HG03469 (cell line): ENCODE results near the gene GPR180.
A peak's percentile ranks its signal among the peaks of the same experiment; 100 is the strongest.

Experiments used
- ATAC-seq: cut with Tn5 transposase; IDR thresholded peaks from one replicate; pipeline ENCODE4 v1.9.1; 2021; ENCODE audit warnings: mild to moderate bottlenecking, moderate library complexity, moderate number of reproducible peaks; ENCODE audit not compliant: unreplicated experiment

Gene GPR180

GRCh38 chr13:94601446-94602431 lies at the start of gene GPR180:
Gene GPR180 (plus strand): TSS chr13:94601857. CDS start chr13:94601928, 71 bp downstream.
- ATAC-seq = peak; percentile 99

GRCh38 chr13:94552095-94552494 lies 49.6 kb upstream of the GPR180 start:
- no peak for ATAC-seq

- ATAC-seq = no peak
These were observed 47.9 kb upstream of the GPR180 start for GRCh38 chr13:94553766-94554165.

- no peak for ATAC-seq
These were observed 45.6 kb upstream of the GPR180 start for GRCh38 chr13:94556041-94556440.

GRCh38 chr13:94556621-94557020 lies 45.0 kb upstream of the GPR180 start:
- no peak for ATAC-seq

GRCh38 chr13:94557684-94558235 lies 43.9 kb upstream of the GPR180 start:
- ATAC-seq = no peak

- ATAC-seq = no peak
These were observed 42.9 kb upstream of the GPR180 start for GRCh38 chr13:94558716-94559115.

- no peak for ATAC-seq
These were observed 42.3 kb upstream of the GPR180 start for GRCh38 chr13:94559222-94559795.

GRCh38 chr13:94560116-94560515 lies 41.5 kb upstream of the GPR180 start:
- ATAC-seq = no peak

GRCh38 chr13:94561126-94561525 lies 40.5 kb upstream of the GPR180 start:
- no peak for ATAC-seq

GRCh38 chr13:94567581-94567980 lies 34.1 kb upstream of the GPR180 start:
- ATAC-seq = no peak

- no peak for ATAC-seq
These were observed 33.2 kb upstream of the GPR180 start for GRCh38 chr13:94568443-94568842.

GRCh38 chr13:94569615-94570014 lies 32.0 kb upstream of the GPR180 start:
- ATAC-seq = no peak

GRCh38 chr13:94579063-94579462 lies 22.6 kb upstream of the GPR180 start:
- no peak for ATAC-seq

- ATAC-seq = no peak
These were observed 17.7 kb upstream of the GPR180 start for GRCh38 chr13:94583926-94584325.

- ATAC-seq = no peak
These were observed 16.0 kb upstream of the GPR180 start for GRCh38 chr13:94585543-94586101.

- no peak for ATAC-seq
These were observed 15.3 kb upstream of the GPR180 start for GRCh38 chr13:94586371-94586770.

GRCh38 chr13:94588541-94588940 lies 13.1 kb upstream of the GPR180 start:
- no peak for ATAC-seq

GRCh38 chr13:94590744-94591143 lies 10.9 kb upstream of the GPR180 start:
- ATAC-seq = no peak

GRCh38 chr13:94595001-94595949 lies 6.4 kb upstream of the GPR180 start:
- peak; percentile 32 for ATAC-seq
